Caki2 (cell line): ENCODE results near the gene FTO. TPM values are rescaled to one million over a fixed set of nuclear protein-coding genes. Genes with fewer than 3 reads are reported as not detected.
A peak's percentile ranks its signal among the peaks of the same experiment; 100 is the strongest.
"Not testable (repeated sequence)": the region's sequence is repeated elsewhere in the genome, so short reads cannot be mapped to it uniquely, and the experiment has no call there.

Experiments
- DNase-seq: peaks from one replicate; pipeline ENCODE4 v3.0.0-alpha.2; 2015; ENCODE audit warnings: low read depth
- in situ Hi-C: cut with HindIII; loops from 2 replicates; pipeline ENCODE4 v1.10.0; 2016; ENCODE audit warnings: low sequenced_read_pairs, low pct_unique_long_range_greater_than_20kb, mixed read lengths
- total RNA-seq: library from RNA; depleted of rRNA; stranded (reverse); fragments of >200 nt; shearing (Covaris generic); gene quantifications from 2 replicates; pipeline ENCODE4 v1.2.3, GENCODE V29; 2014; ENCODE audit warnings: low replicate concordance; rRNA removed

FTO gene
- 44.3 and 45.9 TPM in 2 replicates for total RNA-seq

- in situ Hi-C loops, result no loop called here
Measured at GRCh38 chr16:53703590-53704444, at the start of gene FTO, which contains the start of gene RPGRIP1L. Gene FTO (plus strand): TSS chr16:53704156. Gene RPGRIP1L (minus strand): TSS chr16:53703859. CDS start chr16:53700723, 3,136 bp downstream.

GRCh38 chr16:53654946-53655345, 49.0 kb upstream of the FTO start:
- in situ Hi-C loops, result no loop called here
- no peak for DNase-seq

More at GRCh38 chr16:53703590-53704444, at the start of gene FTO, which contains the start of gene RPGRIP1L:
- peak; percentile 98 for DNase-seq

- in situ Hi-C loops, result no loop called here
- DNase-seq, result no peak
Measured at GRCh38 chr16:53662072-53662471, 41.9 kb upstream of the FTO start.

GRCh38 chr16:53664724-53665345, 39.1 kb upstream of the FTO start:
- in situ Hi-C loops, result no loop called here
- DNase-seq, result no peak

GRCh38 chr16:53666786-53667415, 37.1 kb upstream of the FTO start:
- in situ Hi-C loops, result no loop called here
- no peak for DNase-seq

- in situ Hi-C loops, result no loop called here
- DNase-seq, result no peak
Measured at GRCh38 chr16:53668869-53669268, 35.1 kb upstream of the FTO start.

- DNase-seq, result no peak
- in situ Hi-C loops, result no loop called here
Measured at GRCh38 chr16:53672461-53672860, 31.5 kb upstream of the FTO start.

- in situ Hi-C loops, result no loop called here
- no peak for DNase-seq
Measured at GRCh38 chr16:53673189-53673588, 30.8 kb upstream of the FTO start.

- DNase-seq, result no peak
- in situ Hi-C loops, result no loop called here
Measured at GRCh38 chr16:53678155-53678554, 25.8 kb upstream of the FTO start.

GRCh38 chr16:53678756-53679343, 25.1 kb upstream of the FTO start:
- in situ Hi-C loops, result no loop called here
- no peak for DNase-seq

GRCh38 chr16:53680756-53681155, 23.2 kb upstream of the FTO start:
- in situ Hi-C loops, result no loop called here
- DNase-seq, result no peak

- DNase-seq, result no peak
- in situ Hi-C loops, result no loop called here
Measured at GRCh38 chr16:53681354-53681753, 22.6 kb upstream of the FTO start.

GRCh38 chr16:53685334-53685733, 18.6 kb upstream of the FTO start:
- DNase-seq, in situ Hi-C loops: not testable (repeated sequence)

- in situ Hi-C loops, result no loop called here
- DNase-seq, result no peak
Measured at GRCh38 chr16:53686710-53687109, 17.2 kb upstream of the FTO start.

- DNase-seq, result no peak
- in situ Hi-C loops, result no loop called here
Measured at GRCh38 chr16:53689636-53690035, 14.3 kb upstream of the FTO start.

- DNase-seq, result no peak
- in situ Hi-C loops, result no loop called here
Measured at GRCh38 chr16:53690771-53691170, 13.2 kb upstream of the FTO start.

- DNase-seq, result peak; percentile 50
- in situ Hi-C loops, result no loop called here
Measured at GRCh38 chr16:53692146-53692545, 11.8 kb upstream of the FTO start.

GRCh38 chr16:53693320-53693719, 10.6 kb upstream of the FTO start:
- in situ Hi-C loops, result no loop called here
- no peak for DNase-seq

GRCh38 chr16:53695070-53695469, 8.9 kb upstream of the FTO start:
- peak; percentile 18 for DNase-seq
- in situ Hi-C loops, result no loop called here
